ENCODE results near the gene PPL.

- TF ChIP-seq TAF1 (IDR thresholded peaks at IDR 0.05; ENCODE audit: low read depth, low read length) (no peak), POLR2A (IDR thresholded peaks at IDR 0.05; ENCODE audit: low read depth, low read length) (no peak), POLR2AphosphoS5 (IDR thresholded peaks at IDR 0.05; ENCODE audit: low read depth, low read length) (no peak), POU2F2 (IDR thresholded peaks at IDR 0.05; ENCODE audit: low read depth, low read length) (no peak), PAX5 (IDR thresholded peaks at IDR 0.05; ENCODE audit: insufficient read depth, low read length, severe bottlenecking) (no peak)
These were observed 50.8 kb downstream of the PPL start for GRCh38 chr16:4886151-4886550.

Measured in GM12891 (cell line).